Subcutaneous adipose tissue (tissue), 4 donors: Measurements from ENCODE around the gene GABBR2. TPM values are rescaled to one million over a fixed set of nuclear protein-coding genes. Genes with fewer than 3 reads are reported as not detected.

Experiments
- total RNA-seq, 4 donors: library from RNA; depleted of rRNA; stranded (reverse); fragments of >200 nt; gene quantifications; one replicate each; pipeline ENCODE4 v1.1.0, GENCODE V29; 2016
- TF ChIP-seq, protein P1 (sequence below): fragments of 450-650 bp; IDR thresholded peaks from one replicate; pipeline ENCODE4 v1.5.1; 2016; ENCODE audit warnings: low read depth, mild to moderate bottlenecking, control low read depth, antibody characterized with exemption, moderate library complexity

GABBR2 gene
- total RNA-seq, 4 donors from 2014 or later = not detected

GRCh38 chr9:98402019-98402840, 306.5 kb downstream of the GABBR2 start:
- TF ChIP-seq, protein P1, sequence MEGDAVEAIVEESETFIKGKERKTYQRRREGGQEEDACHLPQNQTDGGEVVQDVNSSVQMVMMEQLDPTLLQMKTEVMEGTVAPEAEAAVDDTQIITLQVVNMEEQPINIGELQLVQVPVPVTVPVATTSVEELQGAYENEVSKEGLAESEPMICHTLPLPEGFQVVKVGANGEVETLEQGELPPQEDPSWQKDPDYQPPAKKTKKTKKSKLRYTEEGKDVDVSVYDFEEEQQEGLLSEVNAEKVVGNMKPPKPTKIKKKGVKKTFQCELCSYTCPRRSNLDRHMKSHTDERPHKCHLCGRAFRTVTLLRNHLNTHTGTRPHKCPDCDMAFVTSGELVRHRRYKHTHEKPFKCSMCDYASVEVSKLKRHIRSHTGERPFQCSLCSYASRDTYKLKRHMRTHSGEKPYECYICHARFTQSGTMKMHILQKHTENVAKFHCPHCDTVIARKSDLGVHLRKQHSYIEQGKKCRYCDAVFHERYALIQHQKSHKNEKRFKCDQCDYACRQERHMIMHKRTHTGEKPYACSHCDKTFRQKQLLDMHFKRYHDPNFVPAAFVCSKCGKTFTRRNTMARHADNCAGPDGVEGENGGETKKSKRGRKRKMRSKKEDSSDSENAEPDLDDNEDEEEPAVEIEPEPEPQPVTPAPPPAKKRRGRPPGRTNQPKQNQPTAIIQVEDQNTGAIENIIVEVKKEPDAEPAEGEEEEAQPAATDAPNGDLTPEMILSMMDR = no peak

DNA sequence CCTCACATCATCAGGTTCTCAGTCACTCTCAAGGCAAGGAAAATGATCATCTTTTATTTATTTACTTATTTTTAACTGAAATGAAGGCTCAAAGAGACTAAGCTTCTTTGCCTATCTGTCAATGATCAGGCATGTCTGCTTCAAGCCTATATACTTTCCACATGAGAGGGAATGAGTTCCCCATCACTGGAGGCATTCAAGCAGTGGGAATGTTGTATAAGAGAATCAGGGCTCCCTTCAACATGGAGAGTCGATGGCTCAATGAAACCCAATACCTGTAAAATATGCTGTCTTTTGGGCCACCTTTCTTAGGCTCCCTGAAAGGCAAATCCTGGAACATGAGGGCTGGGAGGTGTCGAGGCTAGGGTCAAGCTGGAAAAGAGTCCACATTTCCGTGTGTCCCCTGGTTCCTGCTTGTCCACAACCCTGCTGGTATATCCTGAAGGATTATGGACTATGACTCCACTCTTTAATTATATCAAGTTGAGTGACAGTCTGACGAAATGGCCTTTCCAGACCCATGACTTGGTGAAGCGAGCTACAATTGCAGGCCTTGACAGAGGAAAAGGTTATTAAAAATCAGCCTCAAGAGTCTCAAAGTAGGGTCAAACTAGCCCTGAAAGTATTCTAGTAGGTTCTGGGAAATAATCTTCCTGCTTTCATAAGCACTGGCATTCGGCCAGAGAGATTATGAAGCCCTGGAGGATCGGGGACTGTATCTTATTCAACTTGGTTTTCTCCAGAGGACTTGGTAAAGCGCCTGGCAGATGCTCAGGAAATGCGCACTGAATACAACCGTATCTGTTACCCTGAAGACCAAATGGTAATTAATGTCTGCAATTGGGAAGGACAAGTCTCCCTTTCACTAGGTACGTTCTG, 307.4 kb downstream of the GABBR2 start:
- TF ChIP-seq, protein P1 = no peak

DNA sequence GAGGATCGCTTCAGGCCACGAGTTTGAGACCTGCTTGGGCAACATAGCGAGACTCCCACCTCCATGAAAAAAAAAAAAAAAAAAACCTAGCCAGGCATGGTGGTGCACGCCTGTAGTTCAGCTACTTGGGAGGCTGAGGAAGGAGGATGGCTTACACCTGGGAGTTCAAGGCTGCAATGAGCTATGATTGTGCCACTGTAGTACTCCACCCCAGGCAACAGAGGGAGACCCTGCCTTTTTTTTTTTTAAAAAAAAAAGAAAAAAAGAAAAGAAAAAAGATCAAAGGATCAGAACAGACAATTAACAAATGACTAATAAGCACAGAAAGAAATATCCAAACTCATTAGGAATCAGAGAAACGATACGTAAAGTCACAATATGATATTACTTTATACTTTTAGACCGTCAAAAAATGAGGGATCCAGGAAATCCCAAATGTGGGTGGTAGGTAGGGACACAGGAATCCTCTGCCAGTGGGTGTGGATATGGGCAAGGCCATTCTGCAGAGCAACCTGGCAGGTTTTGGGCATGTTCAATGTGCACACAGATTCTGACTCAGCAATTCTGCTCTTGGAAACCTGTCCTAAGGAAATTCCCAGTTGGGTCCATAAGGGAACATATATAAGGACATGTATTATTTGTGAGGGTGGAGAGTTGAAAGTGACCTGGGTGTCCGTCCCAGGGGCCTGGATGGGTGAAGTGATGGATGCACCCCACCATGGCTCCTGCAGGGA, 308.6 kb downstream of the GABBR2 start:
- TF ChIP-seq, protein P1 = no peak

GRCh38 chr9:98396656-98397055, 312.1 kb downstream of the GABBR2 start:
- TF ChIP-seq, protein P1 = no peak

DNA sequence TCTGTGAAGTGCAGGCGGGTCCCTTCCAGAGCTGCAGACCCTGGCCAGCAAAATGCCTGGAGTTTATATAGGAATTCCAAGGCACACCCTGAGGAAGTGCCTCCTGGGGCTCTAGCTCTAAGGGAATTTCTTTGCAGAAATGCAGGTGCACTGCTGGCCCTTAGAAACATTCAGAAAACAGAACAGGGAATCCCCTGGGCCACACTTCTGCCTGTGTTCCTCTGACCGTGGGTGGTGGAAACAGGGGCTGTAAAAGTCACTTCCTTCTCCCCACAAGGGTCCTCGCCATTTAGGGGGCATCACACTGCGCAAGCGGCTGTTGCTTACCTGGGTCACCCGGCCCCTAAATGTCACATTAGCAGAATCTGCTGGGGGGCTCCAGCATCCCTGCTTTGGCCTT, 312.5 kb downstream of the GABBR2 start:
- TF ChIP-seq, protein P1 = no peak

DNA sequence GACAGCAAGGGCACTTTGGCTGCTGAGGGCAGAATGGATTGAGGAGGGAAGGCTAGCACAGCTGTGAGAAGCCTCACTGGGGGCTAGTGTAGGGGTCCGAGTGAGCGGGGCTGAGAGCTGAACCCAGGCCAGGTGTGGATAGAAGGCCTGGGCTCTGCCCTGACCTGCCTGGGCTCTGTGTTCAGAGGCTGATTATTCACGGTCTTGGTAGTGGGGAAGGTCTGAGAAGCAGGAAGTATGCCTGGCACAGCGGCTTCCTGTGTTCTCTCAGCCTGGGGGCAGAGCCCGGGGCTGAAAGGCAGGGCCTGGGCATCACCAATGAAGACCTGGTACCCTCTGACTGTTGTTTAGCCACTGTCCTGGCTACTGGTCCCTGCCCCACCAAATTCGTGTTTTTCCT, 316.9 kb downstream of the GABBR2 start:
- TF ChIP-seq, protein P1 = no peak
